ENCODE data around the gene ACR.
A peak's percentile ranks its signal among the peaks of the same experiment; 100 is the strongest.
"Not testable (repeated sequence)": the region's sequence is repeated elsewhere in the genome, so short reads cannot be mapped to it uniquely, and the experiment has no call there.

ACR gene

GRCh38 chr22:50783880-50784276 lies 45.9 kb downstream of the ACR start:
- DNase-seq: peak; percentile 22

GRCh38 chr22:50785289-50785688 lies 47.3 kb downstream of the ACR start:
- peak; percentile 6 for DNase-seq

GRCh38 chr22:50786936-50787335 lies 48.9 kb downstream of the ACR start:
- not testable (repeated sequence) for DNase-seq

Measured in OCI-M1 (cell line).